Right lobe of liver (tissue), 6 donors: ENCODE data around the gene PPFIA3. TPM values are rescaled to one million over a fixed set of nuclear protein-coding genes. Genes with fewer than 3 reads are reported as not detected.

Experiments
- ATAC-seq, 4 donors: fragments of 200-7000 bp; cut with Tn5 transposase; one replicate each; pipeline ENCODE4 v1.9.1; 2020; ENCODE audit warnings: mild to moderate bottlenecking in 4 of 4, moderate library complexity in 4 of 4
- DNase-seq, 3 donors: peaks; one replicate each; pipeline ENCODE4 v3.0.0-alpha.2; 2020
- H3K27ac ChIP-seq, 3 donors: fragments of 200-600 bp; one replicate each; pipeline ENCODE4 v1.8.0; 2022
- H3K27me3 ChIP-seq, 2 donors: fragments of 200-600 bp; one replicate each; pipeline ENCODE4 v1.8.0; 2022
- H3K36me3 ChIP-seq, 4 donors: fragments of 200-600 bp; sonication (generic) in 1 of 4; one replicate each; pipeline versions ENCODE4 v1.5.1 to v1.8.0; 2017 to 2022; ENCODE audit warnings: control low read depth in 1 of 4
- H3K4me1 ChIP-seq, 4 donors: fragments of 200-600 bp; sonication (generic) in 1 of 4; one replicate each; pipeline versions ENCODE4 v1.5.1 to v1.8.0; 2017 to 2022; ENCODE audit warnings: control low read depth in 1 of 4
- H3K4me3 ChIP-seq, 3 donors: fragments of 200-600 bp; one replicate each; pipeline ENCODE4 v1.8.0; 2022
- H3K9me3 ChIP-seq, 4 donors: fragments of 200-600 bp; sonication (generic) in 1 of 4; one replicate each; pipeline versions ENCODE4 v1.5.1 to v1.8.0; 2017 to 2022; ENCODE audit warnings: control low read depth in 1 of 4
- POLR2A ChIP-seq: fragments of 450-650 bp; IDR thresholded peaks from one replicate; pipeline ENCODE4 v1.6.1; 2017; ENCODE audit warnings: antibody characterized with exemption, mild to moderate bottlenecking
- WGBS: methylation state at CpG from one replicate; pipeline ENCODE4 v1.1.6; 2018; ENCODE audit warnings: low coverage, low lambda C conversion rate; ENCODE audit not compliant: insufficient coverage; ENCODE audit errors: missing lambda C conversion rate; 5-methylcytosine and 5-hydroxymethylcytosine counted together
- intact Hi-C, 2 donors: fragments of 100-400 bp; cut with DNase I; formaldehyde crosslinking; loops; one replicate each; pipeline versions ENCODE4 v1.11.2 to v1.14.1; 2022
- total RNA-seq, 6 experiments: library from RNA; depleted of rRNA in 2 of 6; stranded (reverse); fragments of >200 nt in 2 of 6; fragmentation: NEBNext Ultra II Directional in 3 of 6; extraction: Animal tissue kit (Norgen Biotek cat#: 25700) in 3 of 6; gene quantifications; one replicate each; pipeline versions ENCODE4 v1.1.0 to v1.2.4, GENCODE V29; 2016 to 2023
- TF ChIP-seq, protein P1 (sequence below), 4 donors: fragments of 200-600 bp in 3 of 4; fragments of 450-650 bp in 1 of 4; IDR thresholded peaks; one replicate each; pipeline versions ENCODE4 v1.5.1 to v1.8.0; 2016 to 2022; ENCODE audit warnings: antibody characterized with exemption in 4 of 4, mild to moderate bottlenecking in 2 of 4
- donor health status: DM: no; HTN: yes; CAD: no.
- donor health status: DM: no; HTN: no; CAD: no.
- donor health status: DM: no; HTN: no; CAD: no.
- donor health status: DM: no; HTN: yes; CAD: no.
- donor health status: DM: no; HTN: yes; CAD: no.

The PPFIA3 gene
- total RNA-seq, 6 experiments from 2014 or later = 1.8 to 6.6 (median 3.1) TPM

DNA sequence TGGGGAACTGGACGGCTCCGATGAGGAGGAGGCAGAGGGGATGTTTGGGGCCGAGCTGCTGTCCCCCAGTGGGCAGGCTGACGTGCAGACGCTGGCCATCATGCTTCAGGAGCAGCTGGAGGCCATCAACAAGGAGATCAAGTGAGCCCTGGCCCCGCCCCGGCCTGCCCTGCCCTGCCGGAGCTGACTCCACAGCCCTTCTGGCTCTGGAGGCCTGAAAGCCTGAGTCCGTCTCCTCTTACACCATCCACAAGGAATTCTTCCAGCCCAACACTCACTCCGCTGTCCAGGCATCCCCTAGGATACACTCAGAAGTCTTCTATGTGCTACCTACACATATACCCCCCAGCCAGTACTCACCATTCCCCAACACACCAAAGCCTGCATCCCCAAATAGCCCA is 17.4 kb downstream of the PPFIA3 start:
- Histone ChIP-seq H3K4me1 (peaks cover 0 to 6% (median 0%) of the 10 kb centered on the region in 4 donors), H3K9me3 (no peaks in the 10 kb centered on the region), H3K27me3 (no peaks in the 10 kb centered on the region), H3K4me3 (no peak overlapping the region), H3K27ac (no peak overlapping the region), H3K36me3 (no peaks in the 10 kb centered on the region)
- ATAC-seq = no peak
- no peak for DNase-seq
- intact Hi-C loops = loop anchor here in 1 of 2 donors (5.0 kb wide), 1 partner anchor 34 kb away; no protein-coding TSS in a partner anchor
- 100% methylated on average over 1 of the region's 10 CpGs for whole genome bisulfite sequencing
- TF ChIP-seq POLR2A = no peak
- TF ChIP-seq, protein P1, sequence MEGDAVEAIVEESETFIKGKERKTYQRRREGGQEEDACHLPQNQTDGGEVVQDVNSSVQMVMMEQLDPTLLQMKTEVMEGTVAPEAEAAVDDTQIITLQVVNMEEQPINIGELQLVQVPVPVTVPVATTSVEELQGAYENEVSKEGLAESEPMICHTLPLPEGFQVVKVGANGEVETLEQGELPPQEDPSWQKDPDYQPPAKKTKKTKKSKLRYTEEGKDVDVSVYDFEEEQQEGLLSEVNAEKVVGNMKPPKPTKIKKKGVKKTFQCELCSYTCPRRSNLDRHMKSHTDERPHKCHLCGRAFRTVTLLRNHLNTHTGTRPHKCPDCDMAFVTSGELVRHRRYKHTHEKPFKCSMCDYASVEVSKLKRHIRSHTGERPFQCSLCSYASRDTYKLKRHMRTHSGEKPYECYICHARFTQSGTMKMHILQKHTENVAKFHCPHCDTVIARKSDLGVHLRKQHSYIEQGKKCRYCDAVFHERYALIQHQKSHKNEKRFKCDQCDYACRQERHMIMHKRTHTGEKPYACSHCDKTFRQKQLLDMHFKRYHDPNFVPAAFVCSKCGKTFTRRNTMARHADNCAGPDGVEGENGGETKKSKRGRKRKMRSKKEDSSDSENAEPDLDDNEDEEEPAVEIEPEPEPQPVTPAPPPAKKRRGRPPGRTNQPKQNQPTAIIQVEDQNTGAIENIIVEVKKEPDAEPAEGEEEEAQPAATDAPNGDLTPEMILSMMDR (IDR thresholded peaks at IDR 0.05) = no peak

- intact Hi-C loops = no loop called here
- no peak overlapping the region for H3K4me3 ChIP-seq
Measured at GRCh38 chr19:49140951-49141350, 21.6 kb downstream of the PPFIA3 start.

GRCh38 chr19:49141352-49141751 is 22.0 kb downstream of the PPFIA3 start:
- Histone ChIP-seq H3K4me1 (no peaks in the 10 kb centered on the region), H3K36me3 (no peaks in the 10 kb centered on the region), H3K27me3 (no peaks in the 10 kb centered on the region), H3K4me3 (no peak overlapping the region), H3K27ac (no peak overlapping the region), H3K9me3 (no peaks in the 10 kb centered on the region)
- no peak for TF ChIP-seq POLR2A
- TF ChIP-seq, protein P1 (IDR thresholded peaks at IDR 0.05) = no peak
- DNase-seq (no peak), ATAC-seq (no peak)
- intact Hi-C loops = no loop called here
- WGBS = 70% methylated on average over 6 of the region's 6 CpGs

More at GRCh38 chr19:49140951-49141350, 21.6 kb downstream of the PPFIA3 start:
- DNase-seq = no peak
- Histone ChIP-seq H3K27ac (no peak overlapping the region), H3K9me3 (no peaks in the 10 kb centered on the region), H3K27me3 (no peaks in the 10 kb centered on the region), H3K4me1 (no peaks in the 10 kb centered on the region), H3K36me3 (no peaks in the 10 kb centered on the region)
- WGBS = 91% methylated on average over 5 of the region's 7 CpGs
- no peak for TF ChIP-seq POLR2A
- TF ChIP-seq, protein P1 (IDR thresholded peaks at IDR 0.05) = no peak
- no peak for ATAC-seq

GRCh38 chr19:49142866-49143335 is 23.6 kb downstream of the PPFIA3 start:
- Histone ChIP-seq H3K27ac (no peak overlapping the region), H3K4me1 (no peaks in the 10 kb centered on the region), H3K9me3 (no peaks in the 10 kb centered on the region), H3K36me3 (no peaks in the 10 kb centered on the region), H3K27me3 (no peaks in the 10 kb centered on the region), H3K4me3 (peak overlapping the region in 2 of 3 donors; percentile 10 to 37)
- peak; percentile 72 to 83 (median 77) for DNase-seq
- 18% methylated on average over 11 of the region's 21 CpGs for WGBS
- ATAC-seq = peak; percentile 87 to 93 (median 92)
- intact Hi-C loops = no loop called here
- TF ChIP-seq, protein P1 (IDR thresholded peaks at IDR 0.05) = no peak
- TF ChIP-seq POLR2A = no peak
